Muscle of leg (tissue), 11 donors: Measurements from ENCODE around the gene NEDD9. TPM values are rescaled to one million over a fixed set of nuclear protein-coding genes. Genes with fewer than 3 reads are reported as not detected.

ENCODE experiments used
- DNase-seq: peaks from one replicate; pipeline ENCODE4 v3.0.0; 2013
- H3K27ac ChIP-seq: one replicate; pipeline ENCODE4 v1.5.1; 2013; ENCODE audit warnings: mild to moderate bottlenecking, low read length, control low read depth
- H3K27me3 ChIP-seq: one replicate; pipeline ENCODE4 v1.6.1; 2013; ENCODE audit warnings: low read length; ENCODE audit not compliant: control insufficient read depth, insufficient read depth
- H3K36me3 ChIP-seq: one replicate; pipeline ENCODE4 v1.6.1; 2013; ENCODE audit warnings: low read length; ENCODE audit not compliant: control insufficient read depth, insufficient read depth
- H3K4me1 ChIP-seq: one replicate; pipeline ENCODE4 v1.6.1; 2013; ENCODE audit warnings: low read length; ENCODE audit not compliant: control insufficient read depth, insufficient read depth
- H3K4me3 ChIP-seq: one replicate; pipeline ENCODE4 v1.5.1; 2013; ENCODE audit warnings: low read length, control low read depth
- H3K9me3 ChIP-seq: replicated peaks from 2 replicates; pipeline ENCODE4 v1.6.1; 2013; ENCODE audit warnings: low read depth, low read length; ENCODE audit not compliant: control insufficient read depth
- WGBS: methylation state at CpG from one replicate; pipeline ENCODE4 v1.1.5; 2013; ENCODE audit warnings: missing lambda C conversion rate; ENCODE audit not compliant: insufficient coverage; 5-methylcytosine and 5-hydroxymethylcytosine counted together
- polyA plus RNA-seq, 8 donors: library from polyadenylated mRNA; unstranded; fragments of 120-200 nt; gene quantifications; one replicate each; pipeline versions ENCODE4 v1.2.1 to v1.2.3, GENCODE V29; 2013; ENCODE audit warnings: inconsistent platforms in 1 of 8, low replicate concordance in 1 of 8; ENCODE audit not compliant: insufficient read length in 8 of 8, insufficient read depth in 1 of 8
- total RNA-seq: library from RNA; stranded (reverse); fragments of 120-200 nt; gene quantifications from one replicate; pipeline ENCODE4 v1.2.4, GENCODE V29; 2013

Gene NEDD9
- total and polyA plus RNA-seq, 9 donors: 7.3 to 18.4 (median 12.7) TPM

DNA sequence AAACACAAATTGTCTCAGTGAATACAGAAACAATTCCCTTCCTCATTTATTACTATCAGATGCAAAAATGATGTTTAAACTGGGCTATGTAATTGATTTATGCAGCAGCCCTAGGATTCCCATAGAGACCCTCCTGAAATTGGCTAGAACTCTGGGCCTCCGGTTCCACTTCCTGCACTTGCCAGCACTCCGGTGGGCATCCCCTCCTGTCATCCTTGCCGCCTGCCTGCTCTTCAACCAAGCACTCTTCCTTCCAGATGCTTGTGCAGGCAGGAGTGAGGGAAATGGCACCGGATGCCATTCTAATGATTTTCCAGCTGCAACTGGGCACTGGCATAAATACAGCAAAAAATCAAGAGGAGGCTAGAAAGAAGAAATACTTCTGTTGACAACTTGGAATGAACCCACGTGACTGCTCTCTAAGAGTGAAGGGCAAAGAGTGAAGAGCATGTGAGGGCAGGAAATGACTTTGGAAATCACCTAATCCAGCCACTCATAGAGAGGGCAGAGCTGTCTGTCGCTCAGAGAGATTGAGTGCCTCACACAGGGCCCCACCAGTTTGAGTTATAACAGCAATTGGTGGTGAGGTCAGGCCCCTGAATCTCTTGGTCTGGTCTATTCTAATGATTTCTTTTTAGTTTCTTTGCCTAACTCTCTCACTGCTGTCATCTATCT lies 3.7 kb upstream of the NEDD9 start:
- DNase-seq: peak; percentile 43
- WGBS: 44% methylated on average over 3 of the region's 6 CpGs
- Histone ChIP-seq H3K27ac (no peak overlapping the region), H3K27me3 (no peaks in the 10 kb centered on the region), H3K9me3 (no peaks in the 10 kb centered on the region), H3K4me3 (no peak overlapping the region), H3K36me3 (no peaks in the 10 kb centered on the region), H3K4me1 (peaks cover 28% of the 10 kb centered on the region)

DNA sequence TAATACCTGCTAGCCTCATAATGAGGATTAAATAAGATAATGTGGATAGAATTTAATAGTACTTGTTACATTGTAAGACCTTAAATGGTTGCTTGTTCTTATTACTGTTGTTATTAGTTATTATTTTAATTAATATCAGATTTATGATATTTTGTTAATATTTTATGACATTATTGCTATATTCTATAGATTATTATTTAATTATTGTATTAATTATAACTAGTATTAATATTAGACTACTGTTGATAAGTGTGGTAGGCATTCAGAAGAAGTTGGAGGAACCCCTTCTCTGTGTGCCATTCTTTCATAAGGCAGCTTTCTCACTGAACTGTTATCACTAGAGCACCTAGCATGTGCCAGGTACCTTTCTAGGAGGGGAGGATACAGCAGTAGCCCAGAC lies 2.6 kb upstream of the NEDD9 start:
- H3K27me3 ChIP-seq: no peaks in the 10 kb centered on the region
- H3K27ac ChIP-seq: no peak overlapping the region
- no peak overlapping the region for H3K4me3 ChIP-seq
- H3K4me1 ChIP-seq: peaks cover 28% of the 10 kb centered on the region
- H3K36me3 ChIP-seq: no peaks in the 10 kb centered on the region
- no peaks in the 10 kb centered on the region for H3K9me3 ChIP-seq
- DNase-seq: no peak

DNA sequence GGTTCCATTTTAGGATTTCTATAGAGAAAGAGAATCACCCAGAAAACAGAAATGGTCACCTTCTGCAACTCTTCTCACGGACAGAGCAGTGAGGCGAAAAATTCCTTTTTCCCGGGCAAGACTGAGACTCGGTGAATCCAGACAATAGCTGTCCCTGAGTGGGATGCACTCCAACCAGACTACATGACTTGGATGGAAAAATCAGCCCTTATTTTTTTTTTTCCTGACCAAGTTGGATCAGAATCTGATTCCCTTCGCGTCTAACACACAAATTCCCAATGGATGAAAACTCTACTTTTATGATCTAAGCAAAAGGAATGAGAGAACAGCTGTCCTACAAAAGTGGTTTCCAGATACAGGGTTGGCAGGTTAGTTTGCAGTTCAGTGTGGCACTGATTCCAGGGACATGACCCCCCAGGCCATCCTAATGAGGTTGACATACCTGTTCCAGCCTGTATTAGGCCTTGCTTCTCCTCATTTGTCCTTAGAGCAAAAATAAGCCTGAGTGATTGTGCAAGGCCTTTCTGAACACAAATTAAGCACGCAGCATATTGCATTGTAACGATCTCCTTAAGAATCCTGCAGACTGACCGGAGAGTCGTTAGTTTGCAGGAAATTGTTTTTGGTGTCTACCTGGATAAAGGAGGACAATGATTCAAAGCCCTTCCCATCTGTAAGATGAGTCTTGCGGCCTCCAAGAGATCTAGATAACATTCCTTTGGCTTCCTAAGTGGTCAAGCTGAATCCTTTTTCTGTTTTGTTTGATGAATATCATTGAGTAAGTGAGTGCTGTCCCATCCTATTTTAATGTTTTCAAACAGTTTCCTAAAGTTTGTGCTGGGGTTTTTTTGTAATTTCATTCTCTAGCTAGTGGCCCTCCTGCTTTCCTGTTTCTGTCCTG lies 1.5 kb upstream of the NEDD9 start:
- Histone ChIP-seq H3K27ac (peak overlapping the region; percentile 95), H3K4me1 (peaks cover 29% of the 10 kb centered on the region), H3K4me3 (no peak overlapping the region), H3K36me3 (no peaks in the 10 kb centered on the region), H3K9me3 (no peaks in the 10 kb centered on the region), H3K27me3 (no peaks in the 10 kb centered on the region)
- WGBS: 9% methylated on average over 4 of the region's 11 CpGs
- DNase-seq: peak; percentile 80

DNA sequence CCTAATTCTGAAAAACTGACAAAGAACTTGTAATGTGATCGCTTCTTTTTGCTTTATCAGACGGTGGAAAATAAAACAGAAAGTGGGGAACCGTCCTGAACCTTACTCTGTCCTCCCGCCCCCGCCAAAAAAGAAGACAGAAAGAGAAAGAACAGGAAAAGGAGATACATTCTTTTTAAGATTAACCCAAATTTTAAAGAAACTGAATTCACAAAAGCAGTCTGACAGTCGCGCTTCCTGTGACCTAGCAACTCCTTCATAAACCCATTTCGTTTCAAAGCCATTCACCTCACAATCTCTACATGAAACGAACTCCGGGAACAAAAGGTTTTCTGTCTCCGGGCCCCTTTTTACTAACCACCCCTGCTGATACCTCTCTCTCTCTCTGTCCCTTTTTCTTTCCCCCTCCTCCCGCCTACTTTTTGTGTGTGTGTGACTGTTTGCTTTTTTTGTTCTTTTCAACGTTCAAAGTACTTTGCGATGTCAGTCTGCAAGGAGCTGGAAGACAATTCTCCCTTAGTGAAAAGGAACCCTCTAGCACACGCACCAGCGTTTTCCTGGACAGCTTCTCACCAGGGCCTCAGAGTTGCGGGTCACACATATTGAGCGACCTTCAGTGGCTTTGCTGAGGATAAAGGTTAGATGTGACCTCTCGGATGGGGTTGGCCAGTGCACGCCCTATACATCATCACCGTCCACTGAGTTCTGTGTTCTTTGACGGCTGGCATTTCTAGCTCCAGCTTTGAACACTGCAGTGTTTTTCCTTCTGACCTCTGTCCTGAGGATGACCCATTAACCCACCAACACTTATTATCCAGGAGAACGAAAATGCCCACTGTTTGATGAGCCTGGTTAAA lies 530 bp upstream of the NEDD9 start:
- peak overlapping the region; percentile 95 for H3K27ac ChIP-seq
- H3K4me3 ChIP-seq: peak overlapping the region; percentile 58
- no peaks in the 10 kb centered on the region for H3K27me3 ChIP-seq
- 19% methylated on average over 14 of the region's 23 CpGs for WGBS
- no peaks in the 10 kb centered on the region for H3K9me3 ChIP-seq
- no peaks in the 10 kb centered on the region for H3K36me3 ChIP-seq
- no peak for DNase-seq
- peaks cover 29% of the 10 kb centered on the region for H3K4me1 ChIP-seq

DNA sequence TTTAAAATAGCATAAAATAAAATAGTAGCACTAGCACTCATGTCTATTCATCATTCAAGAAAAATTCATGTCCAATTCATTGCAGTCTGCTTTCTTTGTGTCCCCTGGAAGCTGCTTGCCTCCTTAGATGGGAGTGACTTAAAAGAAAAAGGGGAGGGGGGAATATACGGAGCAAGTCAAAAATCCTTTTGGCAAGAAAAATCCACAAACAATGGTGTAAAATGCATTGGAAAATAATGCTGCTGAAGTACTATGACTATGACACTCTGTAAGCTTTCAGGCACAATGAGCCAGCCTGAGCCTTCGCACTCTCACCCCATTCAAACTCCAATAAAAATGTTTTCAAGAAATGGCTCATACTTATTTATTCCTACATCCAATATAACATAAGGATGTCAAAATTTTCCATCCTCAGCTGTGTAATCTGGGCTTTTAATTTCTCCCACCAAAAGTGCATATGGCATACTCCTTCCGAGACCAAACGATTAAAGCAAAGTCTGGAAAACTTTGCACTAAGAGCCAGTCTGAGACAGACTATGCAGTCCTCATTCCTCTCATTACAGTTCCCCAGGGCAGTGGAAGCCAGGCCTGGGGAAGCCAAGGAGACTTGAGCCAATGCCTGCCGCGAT lies 790 bp downstream of the NEDD9 start:
- peak overlapping the region; percentile 95 for H3K27ac ChIP-seq
- DNase-seq: peak; percentile 78
- H3K27me3 ChIP-seq: no peaks in the 10 kb centered on the region
- 0% methylated on average over 2 of the region's 6 CpGs for WGBS
- peak overlapping the region; percentile 58 for H3K4me3 ChIP-seq
- H3K4me1 ChIP-seq: peaks cover 28% of the 10 kb centered on the region
- no peaks in the 10 kb centered on the region for H3K9me3 ChIP-seq
- H3K36me3 ChIP-seq: no peaks in the 10 kb centered on the region

DNA sequence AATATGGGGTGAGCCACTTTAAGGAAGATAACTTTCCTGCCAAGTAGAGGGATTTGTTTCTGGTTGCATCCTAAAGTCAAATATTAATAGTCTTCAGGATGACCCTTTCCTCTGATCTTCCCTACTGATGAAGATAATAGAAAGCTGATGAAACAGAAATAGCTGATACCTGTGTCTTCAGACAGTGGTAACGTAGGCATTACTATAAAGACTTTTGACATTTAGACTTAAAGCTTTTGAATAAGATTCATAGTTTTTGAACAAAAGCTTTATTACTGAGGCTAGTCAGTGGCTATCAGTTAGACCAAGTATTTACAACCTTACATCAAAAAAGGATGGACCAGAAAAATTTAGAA lies 1.4 kb downstream of the NEDD9 start:
- H3K4me1 ChIP-seq: peaks cover 23% of the 10 kb centered on the region
- no peaks in the 10 kb centered on the region for H3K36me3 ChIP-seq
- no CpG with 5 or more reads among the region's 1 CpG for WGBS
- H3K9me3 ChIP-seq: no peaks in the 10 kb centered on the region
- H3K27me3 ChIP-seq: no peaks in the 10 kb centered on the region
- peak overlapping the region; percentile 58 for H3K4me3 ChIP-seq
- H3K27ac ChIP-seq: peak overlapping the region; percentile 95
- no peak for DNase-seq

DNA sequence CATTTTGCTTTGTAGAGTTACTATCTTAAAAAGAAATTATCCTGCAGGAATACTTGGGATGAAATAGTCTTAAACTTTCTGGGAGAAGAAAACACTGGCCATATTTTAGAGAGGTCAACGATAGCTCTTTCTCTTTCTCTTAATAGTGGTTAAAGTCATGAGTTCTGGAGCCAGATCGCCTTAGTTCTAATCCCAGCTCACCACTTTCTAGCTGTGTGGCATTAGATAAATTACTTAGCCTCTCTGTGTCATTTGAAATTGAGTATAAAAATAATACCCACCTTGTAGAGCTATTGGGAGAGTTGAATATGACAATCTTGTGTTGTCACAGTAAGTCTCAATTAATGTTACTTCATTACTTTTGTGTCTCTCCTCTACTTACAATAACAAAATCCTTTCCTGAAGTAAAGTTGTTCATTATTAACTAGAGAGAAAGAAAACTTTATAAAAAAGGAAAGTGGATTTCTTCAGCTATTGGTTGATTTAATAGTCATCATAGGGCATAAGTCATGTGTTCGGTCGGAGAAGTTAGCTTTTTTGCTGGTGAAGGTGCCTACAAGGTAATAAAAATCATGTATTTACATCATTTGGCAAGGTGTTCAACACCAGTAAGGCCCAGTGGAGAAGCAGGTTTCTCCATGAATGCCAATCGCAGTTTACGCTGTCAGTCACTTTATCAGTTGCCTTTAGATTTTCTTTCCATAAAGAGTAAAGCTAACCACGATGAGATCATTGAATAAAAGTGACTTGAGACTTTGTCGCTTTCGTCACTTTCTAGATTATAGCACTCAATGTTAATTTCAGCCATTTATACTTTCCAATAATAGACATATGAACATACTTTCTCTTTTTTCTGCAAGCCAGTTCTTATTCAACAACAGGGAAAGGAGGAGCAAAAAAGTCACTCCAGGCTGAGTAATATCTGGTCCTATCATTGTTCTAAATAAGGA lies 2.0 kb downstream of the NEDD9 start:
- H3K36me3 ChIP-seq: no peaks in the 10 kb centered on the region
- no peaks in the 10 kb centered on the region for H3K27me3 ChIP-seq
- no peaks in the 10 kb centered on the region for H3K9me3 ChIP-seq
- no peak for DNase-seq
- peaks cover 22% of the 10 kb centered on the region for H3K4me1 ChIP-seq
- peak overlapping the region; percentile 95 for H3K27ac ChIP-seq
- WGBS: 80% methylated on average over 3 of the region's 9 CpGs
- H3K4me3 ChIP-seq: peak overlapping the region; percentile 58

DNA sequence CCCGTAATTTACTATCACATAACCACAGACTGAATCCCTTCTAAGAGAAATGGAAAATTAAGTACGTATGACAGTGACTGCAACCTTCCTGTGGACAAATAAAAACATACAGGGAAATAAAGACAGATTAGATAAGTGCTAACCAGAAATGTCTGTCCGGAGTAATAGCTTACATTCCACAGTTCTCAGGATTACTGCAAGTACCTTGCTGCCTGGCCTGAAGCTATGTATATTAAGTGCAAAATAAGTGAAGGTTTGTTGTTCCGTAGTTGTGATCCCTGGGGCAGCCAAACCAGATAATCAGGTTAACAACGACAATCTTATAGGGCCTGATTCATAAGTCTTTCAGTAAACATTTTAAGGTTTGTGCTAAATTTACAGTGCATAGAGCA lies 2.8 kb downstream of the NEDD9 start:
- peak overlapping the region; percentile 95 for H3K27ac ChIP-seq
- no peaks in the 10 kb centered on the region for H3K9me3 ChIP-seq
- H3K27me3 ChIP-seq: no peaks in the 10 kb centered on the region
- H3K4me3 ChIP-seq: peak overlapping the region; percentile 58
- no peaks in the 10 kb centered on the region for H3K36me3 ChIP-seq
- WGBS: no CpG with 5 or more reads among the region's 5 CpGs
- H3K4me1 ChIP-seq: peaks cover 22% of the 10 kb centered on the region
- DNase-seq: no peak
